ENCODE data around the gene EPHA4. TPM values are rescaled to one million over a fixed set of nuclear protein-coding genes. Genes with fewer than 3 reads are reported as not detected.

The EPHA4 gene
- total and polyA plus RNA-seq, 7 experiments from 2014 or later, result 8.3 to 42.8 (median 25.3) TPM

DNA sequence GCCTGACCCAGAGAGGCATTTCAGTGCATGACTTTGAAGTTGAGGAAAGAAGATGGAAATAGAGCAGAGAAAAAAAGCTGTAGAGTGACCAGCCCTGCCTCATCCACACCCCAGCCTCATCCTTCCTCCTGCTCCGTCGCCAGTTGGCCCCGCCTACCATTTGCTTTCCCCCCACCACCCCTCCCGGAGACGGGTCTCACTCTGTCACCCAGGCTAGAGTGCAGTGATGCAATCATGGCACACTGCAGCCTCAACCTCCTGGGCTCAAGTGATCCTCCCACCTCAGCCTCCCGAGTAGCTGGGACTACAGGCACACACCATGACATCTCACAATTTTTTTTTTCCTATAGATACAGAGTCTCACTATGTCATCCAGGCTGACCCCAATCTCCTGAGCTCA, 200.8 kb downstream of the EPHA4 start:
- Mint-ChIP-seq H3K4me1 (no peaks in the 10 kb centered on the region), H3K36me3 (no peaks in the 10 kb centered on the region), H3K27ac (peak overlapping the region in 1 of 9 donors; percentile 71), H3K9me3 (no peaks in the 10 kb centered on the region), H3K4me3 (no peak overlapping the region), H3K27me3 (peaks cover 2 to 15% (median 7%) of the 10 kb centered on the region in 5 donors)
- Histone ChIP-seq H3K36me3 (ENCODE audit: control insufficient read depth in 2 of 3, insufficient read depth in 3 of 3, low read length in 3 of 3) (no peaks in the 10 kb centered on the region), H3K9me3 (ENCODE audit: control insufficient read depth in 2 of 3, low read length in 3 of 3) (no peaks in the 10 kb centered on the region), H3K4me1 (ENCODE audit: control insufficient read depth in 2 of 2, insufficient read depth in 2 of 2, low read length in 2 of 2) (no peaks in the 10 kb centered on the region), H3K4me3 (ENCODE audit: low read length) (no peak overlapping the region), H3K27me3 (ENCODE audit: control insufficient read depth in 2 of 2, insufficient read depth in 2 of 2, low read length in 2 of 2) (no peaks in the 10 kb centered on the region), H3K27ac (ENCODE audit: low read depth, low read length) (no peak overlapping the region)
- no peak for ATAC-seq
- POLR2A ChIA-PET, result no interaction called here
- CTCF ChIA-PET, result no interaction called here
- intact Hi-C loops (cut with micrococcal nuclease), result no loop called here
- no peak for DNase-seq

GRCh38 chr2:221370857-221371211, 201.3 kb downstream of the EPHA4 start:
- H3K4me3 ChIP-seq (ENCODE audit: low read length), result no peak overlapping the region
- ChIA-PET CTCF (no interaction called here), POLR2A (no interaction called here)
- H3K9me3 Mint-ChIP-seq, result no peaks in the 10 kb centered on the region
- no peak overlapping the region for H3K27ac Mint-ChIP-seq
- intact Hi-C loops (cut with micrococcal nuclease), result no loop called here
- no peaks in the 10 kb centered on the region for H3K9me3 ChIP-seq (ENCODE audit: control insufficient read depth in 2 of 3, low read length in 3 of 3)
- no peak overlapping the region for H3K27ac ChIP-seq (ENCODE audit: low read depth, low read length)
- H3K36me3 ChIP-seq (ENCODE audit: control insufficient read depth in 2 of 3, insufficient read depth in 3 of 3, low read length in 3 of 3), result no peaks in the 10 kb centered on the region
- no peaks in the 10 kb centered on the region for H3K27me3 ChIP-seq (ENCODE audit: control insufficient read depth in 2 of 2, insufficient read depth in 2 of 2, low read length in 2 of 2)
- DNase-seq, result no peak
- no peaks in the 10 kb centered on the region for H3K4me1 ChIP-seq (ENCODE audit: control insufficient read depth in 2 of 2, insufficient read depth in 2 of 2, low read length in 2 of 2)
- no peak overlapping the region for H3K4me3 Mint-ChIP-seq
- H3K27me3 Mint-ChIP-seq, result peaks cover 2 to 15% (median 7%) of the 10 kb centered on the region in 5 donors
- no peaks in the 10 kb centered on the region for H3K36me3 Mint-ChIP-seq
- no peaks in the 10 kb centered on the region for H3K4me1 Mint-ChIP-seq
- no peak for ATAC-seq

DNA sequence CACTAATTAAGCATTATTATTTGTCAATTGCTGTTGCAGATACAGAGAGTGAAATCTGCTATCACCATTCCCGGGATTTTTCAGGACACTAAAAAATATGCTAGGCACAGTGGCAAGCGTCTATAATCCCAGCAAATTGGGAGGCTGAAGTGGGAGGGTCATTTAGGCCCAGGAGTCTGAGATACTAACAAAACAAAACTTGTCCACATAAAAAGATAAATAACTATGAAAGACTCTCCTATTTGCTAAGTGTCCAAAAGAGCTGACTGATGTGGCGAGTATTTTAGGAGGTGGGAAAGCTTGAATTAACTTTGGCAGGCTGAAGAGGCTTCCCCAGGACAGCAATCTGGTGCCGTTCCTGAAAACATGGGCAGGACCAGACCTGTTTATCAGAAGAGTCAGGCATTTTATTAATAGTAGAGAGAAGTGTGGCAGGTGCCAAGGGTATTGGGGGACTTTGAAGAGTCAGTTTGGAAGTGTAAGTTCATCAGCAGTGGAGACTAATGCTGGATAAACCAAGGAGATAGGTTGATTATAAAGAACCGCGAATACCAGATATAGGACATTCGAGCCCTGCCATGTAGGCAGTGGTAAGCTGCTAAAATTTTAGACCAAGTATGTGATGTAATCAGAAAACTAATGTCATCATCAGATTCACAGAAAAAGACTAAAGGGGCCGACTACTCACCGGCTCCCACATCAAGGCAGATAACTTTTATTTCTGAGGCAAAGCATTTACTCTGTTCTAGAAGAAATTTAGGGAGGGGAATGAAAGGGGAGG, 201.8 kb downstream of the EPHA4 start:
- ChIA-PET CTCF (no interaction called here), POLR2A (no interaction called here)
- DNase-seq (no peak), ATAC-seq (no peak)
- no peaks in the 10 kb centered on the region for H3K9me3 ChIP-seq (ENCODE audit: control insufficient read depth in 2 of 3, low read length in 3 of 3)
- H3K36me3 ChIP-seq (ENCODE audit: control insufficient read depth in 2 of 3, insufficient read depth in 3 of 3, low read length in 3 of 3), result no peaks in the 10 kb centered on the region
- H3K27me3 Mint-ChIP-seq, result peaks cover 2 to 15% (median 7%) of the 10 kb centered on the region in 5 donors
- no peaks in the 10 kb centered on the region for H3K9me3 Mint-ChIP-seq
- H3K36me3 Mint-ChIP-seq, result no peaks in the 10 kb centered on the region
- H3K4me3 Mint-ChIP-seq, result no peak overlapping the region
- no peak overlapping the region for H3K27ac ChIP-seq (ENCODE audit: low read depth, low read length)
- H3K4me1 ChIP-seq (ENCODE audit: control insufficient read depth in 2 of 2, insufficient read depth in 2 of 2, low read length in 2 of 2), result no peaks in the 10 kb centered on the region
- no peaks in the 10 kb centered on the region for H3K27me3 ChIP-seq (ENCODE audit: control insufficient read depth in 2 of 2, insufficient read depth in 2 of 2, low read length in 2 of 2)
- intact Hi-C loops (cut with micrococcal nuclease), result no loop called here
- no peak overlapping the region for H3K27ac Mint-ChIP-seq
- H3K4me1 Mint-ChIP-seq, result no peaks in the 10 kb centered on the region
- no peak overlapping the region for H3K4me3 ChIP-seq (ENCODE audit: low read length)
